HEK293 (cell line): ENCODE measurements around the gene ADRA2C.

Source experiments
- CTCF ChIA-PET: fragments of 350-600 bp; formaldehyde crosslinking; extraction: SDS; loops from one replicate; lab custom pipeline; 2021; ENCODE audit warnings: antibody characterized with exemption; lab: Yijun Ruan, JAX
- POLR2A ChIA-PET: fragments of 300-600 bp; formaldehyde crosslinking; extraction: SDS; loops from one replicate; lab custom pipeline; 2020; ENCODE audit warnings: antibody characterized with exemption, inconsistent platforms; lab: Yijun Ruan, JAX
- H3K27ac ChIP-seq: fragments of 200-500 bp; sonication (Bioruptor generic); 2 replicates; pipeline ENCODE4 v1.5.1; 2014; ENCODE audit warnings: low read depth, low read length, control low read depth, inconsistent platforms; ENCODE audit errors: extremely low read depth
- H3K36me3 ChIP-seq, 2 experiments: fragments of 200-500 bp in 1 of 2; sonication (Bioruptor generic) in 1 of 2; 1 replicate in 1 of 2; 2 replicates in 1 of 2; pipeline ENCODE4 v1.5.1; 2014 to 2017; ENCODE audit warnings: inconsistent platforms in 2 of 2, low read length in 2 of 2; ENCODE audit not compliant: control insufficient read depth in 2 of 2, insufficient read depth in 1 of 2
- H3K4me1 ChIP-seq: fragments of 200-500 bp; sonication (Bioruptor generic); 2 replicates; pipeline ENCODE4 v1.5.1; 2014; ENCODE audit warnings: mild to moderate bottlenecking, low read length, inconsistent platforms; ENCODE audit not compliant: control insufficient read depth, insufficient read depth
- H3K4me3 ChIP-seq: 2 replicates; pipeline ENCODE4 v1.5.1; 2011; ENCODE audit warnings: low read depth, mild to moderate bottlenecking, control low read depth, low read length, moderate library complexity
- H3K9me3 ChIP-seq: fragments of 200-500 bp; sonication (Bioruptor generic); 2 replicates; pipeline ENCODE4 v1.5.1; 2014; ENCODE audit warnings: low read depth, low read length, inconsistent platforms; ENCODE audit not compliant: control insufficient read depth, insufficient read depth
- GFI1B ChIP-seq: fragments of 450-650 bp; formaldehyde crosslinking; IDR thresholded peaks from 2 replicates; pipeline ENCODE4 v1.5.1; 2016; ENCODE audit warnings: missing biosample characterization, missing genetic modification characterization
- HOXA7 ChIP-seq: sonication (generic); formaldehyde crosslinking; IDR thresholded peaks from 2 replicates; pipeline ENCODE4 v1.8.1; 2022; ENCODE audit warnings: missing genetic modification reagents, borderline replicate concordance
- KLF1 ChIP-seq: fragments of 450-650 bp; formaldehyde crosslinking; IDR thresholded peaks from 2 replicates; pipeline ENCODE4 v1.5.1; 2016; ENCODE audit warnings: missing biosample characterization, missing genetic modification characterization
- PRDM1 ChIP-seq: fragments of 450-650 bp; formaldehyde crosslinking; IDR thresholded peaks from 2 replicates; pipeline ENCODE4; 2016; ENCODE audit warnings: missing biosample characterization, missing genetic modification characterization
- ZBTB17 ChIP-seq: fragments of 450-650 bp; formaldehyde crosslinking; IDR thresholded peaks from 2 replicates; pipeline ENCODE4 v1.5.1; 2016; ENCODE audit warnings: missing biosample characterization, missing genetic modification characterization
- ZBTB8A ChIP-seq: fragments of 450-650 bp; formaldehyde crosslinking; IDR thresholded peaks from 2 replicates; pipeline ENCODE4 v1.5.1; 2016; ENCODE audit warnings: missing biosample characterization, missing genetic modification characterization
- ZIC2 ChIP-seq: fragments of 450-650 bp; formaldehyde crosslinking; IDR thresholded peaks from 2 replicates; pipeline ENCODE4 v1.5.1; 2016; ENCODE audit warnings: missing biosample characterization, missing genetic modification characterization
- ZNF169 ChIP-seq: fragments of 450-650 bp; formaldehyde crosslinking; IDR thresholded peaks from 2 replicates; pipeline ENCODE4 v1.5.1; 2016; ENCODE audit warnings: missing biosample characterization, missing genetic modification characterization
- ZNF366 ChIP-seq: fragments of 450-650 bp; formaldehyde crosslinking; conservative IDR thresholded peaks from 2 replicates; pipeline ENCODE4 v1.5.1; 2016; ENCODE audit warnings: missing biosample characterization, missing genetic modification characterization
- ZNF394 ChIP-seq: fragments of 450-650 bp; formaldehyde crosslinking; IDR thresholded peaks from 2 replicates; pipeline ENCODE4 v1.5.1; 2016; ENCODE audit warnings: missing biosample characterization, missing genetic modification characterization, mild to moderate bottlenecking, moderate library complexity, borderline replicate concordance
- ZNF426 ChIP-seq: fragments of 450-650 bp; formaldehyde crosslinking; IDR thresholded peaks from 2 replicates; pipeline ENCODE4 v1.5.1; 2017; ENCODE audit warnings: missing biosample characterization, missing genetic modification characterization, mild to moderate bottlenecking, inconsistent platforms, moderate library complexity
- ZNF596 ChIP-seq: fragments of 450-650 bp; IDR thresholded peaks from 2 replicates; pipeline ENCODE4 v1.5.0; 2018; ENCODE audit warnings: missing biosample characterization, mild to moderate bottlenecking, missing genetic modification characterization, moderate library complexity
- ZNF624 ChIP-seq: fragments of 450-650 bp; formaldehyde crosslinking; IDR thresholded peaks from 2 replicates; pipeline ENCODE4 v1.5.1; 2017; ENCODE audit warnings: missing biosample characterization, missing genetic modification characterization
- ZNF660 ChIP-seq: fragments of 450-650 bp; IDR thresholded peaks from 2 replicates; pipeline ENCODE4 v1.5.1; 2018; ENCODE audit warnings: missing biosample characterization, mild to moderate bottlenecking, missing genetic modification characterization
- TF ChIP-seq, protein P1 (sequence below): fragments of 450-650 bp; formaldehyde crosslinking; IDR thresholded peaks from 2 replicates; pipeline ENCODE4 v1.5.1; 2017; ENCODE audit warnings: missing biosample characterization, missing genetic modification characterization
- TF ChIP-seq, protein P2 (sequence below): fragments of 450-650 bp; formaldehyde crosslinking; IDR thresholded peaks from 2 replicates; pipeline ENCODE4 v1.5.1; 2016; ENCODE audit warnings: missing biosample characterization, missing genetic modification characterization
- TF ChIP-seq, protein P3 (sequence below): fragments of 450-650 bp; formaldehyde crosslinking; IDR thresholded peaks from 2 replicates; pipeline ENCODE4 v1.5.1; 2016; ENCODE audit warnings: missing biosample characterization, missing genetic modification characterization, borderline replicate concordance
- TF ChIP-seq, protein P4 (sequence below): fragments of 450-650 bp; formaldehyde crosslinking; IDR thresholded peaks from 2 replicates; pipeline ENCODE4 v1.5.1; 2017; ENCODE audit warnings: missing biosample characterization, missing genetic modification characterization

ADRA2C gene

GRCh38 chr4:3725936-3726870 lies 40.0 kb upstream of the ADRA2C start:
- CTCF ChIA-PET, result no interaction called here
- H3K36me3 ChIP-seq, result no peaks in the 10 kb centered on the region
- TF ChIP-seq ZNF660 (tag by site-specific recombination) (no peak), ZNF624 (tag by site-specific recombination) (no peak), ZNF596 (tag by site-specific recombination) (peak; percentile 90), KLF1 (0 out of 2 replicates have a peak, but pooled peaks have one; percentile 14), GFI1B (no peak), PRDM1 (tag by site-specific recombination) (0 out of 2 replicates have a peak, but pooled peaks have one; percentile 40), ZNF169 (tag by site-specific recombination) (peak; percentile 94), ZBTB17 (tag by site-specific recombination) (no peak), ZNF366 (peak; percentile 85)
- TF ChIP-seq, protein P1, sequence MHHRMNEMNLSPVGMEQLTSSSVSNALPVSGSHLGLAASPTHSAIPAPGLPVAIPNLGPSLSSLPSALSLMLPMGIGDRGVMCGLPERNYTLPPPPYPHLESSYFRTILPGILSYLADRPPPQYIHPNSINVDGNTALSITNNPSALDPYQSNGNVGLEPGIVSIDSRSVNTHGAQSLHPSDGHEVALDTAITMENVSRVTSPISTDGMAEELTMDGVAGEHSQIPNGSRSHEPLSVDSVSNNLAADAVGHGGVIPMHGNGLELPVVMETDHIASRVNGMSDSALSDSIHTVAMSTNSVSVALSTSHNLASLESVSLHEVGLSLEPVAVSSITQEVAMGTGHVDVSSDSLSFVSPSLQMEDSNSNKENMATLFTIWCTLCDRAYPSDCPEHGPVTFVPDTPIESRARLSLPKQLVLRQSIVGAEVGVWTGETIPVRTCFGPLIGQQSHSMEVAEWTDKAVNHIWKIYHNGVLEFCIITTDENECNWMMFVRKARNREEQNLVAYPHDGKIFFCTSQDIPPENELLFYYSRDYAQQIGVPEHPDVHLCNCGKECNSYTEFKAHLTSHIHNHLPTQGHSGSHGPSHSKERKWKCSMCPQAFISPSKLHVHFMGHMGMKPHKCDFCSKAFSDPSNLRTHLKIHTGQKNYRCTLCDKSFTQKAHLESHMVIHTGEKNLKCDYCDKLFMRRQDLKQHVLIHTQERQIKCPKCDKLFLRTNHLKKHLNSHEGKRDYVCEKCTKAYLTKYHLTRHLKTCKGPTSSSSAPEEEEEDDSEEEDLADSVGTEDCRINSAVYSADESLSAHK (tag by site-specific recombination), result no peak
- TF ChIP-seq, protein P2, sequence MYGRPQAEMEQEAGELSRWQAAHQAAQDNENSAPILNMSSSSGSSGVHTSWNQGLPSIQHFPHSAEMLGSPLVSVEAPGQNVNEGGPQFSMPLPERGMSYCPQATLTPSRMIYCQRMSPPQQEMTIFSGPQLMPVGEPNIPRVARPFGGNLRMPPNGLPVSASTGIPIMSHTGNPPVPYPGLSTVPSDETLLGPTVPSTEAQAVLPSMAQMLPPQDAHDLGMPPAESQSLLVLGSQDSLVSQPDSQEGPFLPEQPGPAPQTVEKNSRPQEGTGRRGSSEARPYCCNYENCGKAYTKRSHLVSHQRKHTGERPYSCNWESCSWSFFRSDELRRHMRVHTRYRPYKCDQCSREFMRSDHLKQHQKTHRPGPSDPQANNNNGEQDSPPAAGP (tag by site-specific recombination), result no peak
- TF ChIP-seq, protein P3, sequence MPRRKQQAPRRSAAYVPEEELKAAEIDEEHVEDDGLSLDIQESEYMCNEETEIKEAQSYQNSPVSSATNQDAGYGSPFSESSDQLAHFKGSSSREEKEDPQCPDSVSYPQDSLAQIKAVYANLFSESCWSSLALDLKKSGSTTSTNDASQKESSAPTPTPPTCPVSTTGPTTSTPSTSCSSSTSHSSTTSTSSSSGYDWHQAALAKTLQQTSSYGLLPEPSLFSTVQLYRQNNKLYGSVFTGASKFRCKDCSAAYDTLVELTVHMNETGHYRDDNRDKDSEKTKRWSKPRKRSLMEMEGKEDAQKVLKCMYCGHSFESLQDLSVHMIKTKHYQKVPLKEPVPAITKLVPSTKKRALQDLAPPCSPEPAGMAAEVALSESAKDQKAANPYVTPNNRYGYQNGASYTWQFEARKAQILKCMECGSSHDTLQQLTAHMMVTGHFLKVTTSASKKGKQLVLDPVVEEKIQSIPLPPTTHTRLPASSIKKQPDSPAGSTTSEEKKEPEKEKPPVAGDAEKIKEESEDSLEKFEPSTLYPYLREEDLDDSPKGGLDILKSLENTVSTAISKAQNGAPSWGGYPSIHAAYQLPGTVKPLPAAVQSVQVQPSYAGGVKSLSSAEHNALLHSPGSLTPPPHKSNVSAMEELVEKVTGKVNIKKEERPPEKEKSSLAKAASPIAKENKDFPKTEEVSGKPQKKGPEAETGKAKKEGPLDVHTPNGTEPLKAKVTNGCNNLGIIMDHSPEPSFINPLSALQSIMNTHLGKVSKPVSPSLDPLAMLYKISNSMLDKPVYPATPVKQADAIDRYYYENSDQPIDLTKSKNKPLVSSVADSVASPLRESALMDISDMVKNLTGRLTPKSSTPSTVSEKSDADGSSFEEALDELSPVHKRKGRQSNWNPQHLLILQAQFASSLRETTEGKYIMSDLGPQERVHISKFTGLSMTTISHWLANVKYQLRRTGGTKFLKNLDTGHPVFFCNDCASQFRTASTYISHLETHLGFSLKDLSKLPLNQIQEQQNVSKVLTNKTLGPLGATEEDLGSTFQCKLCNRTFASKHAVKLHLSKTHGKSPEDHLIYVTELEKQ (tag by site-specific recombination), result no peak
- POLR2A ChIA-PET, result no interaction called here
- H3K27ac ChIP-seq, result no peak overlapping the region
- H3K4me3 ChIP-seq, result no peak overlapping the region
- no peaks in the 10 kb centered on the region for H3K9me3 ChIP-seq
- H3K4me1 ChIP-seq, result no peaks in the 10 kb centered on the region; the same call in 1 of the 2 replicates

GRCh38 chr4:3727847-3728469 lies 38.2 kb upstream of the ADRA2C start:
- Histone ChIP-seq H3K4me1 (no peaks in the 10 kb centered on the region; the same call in 1 of the 2 replicates), H3K27ac (no peak overlapping the region), H3K9me3 (no peaks in the 10 kb centered on the region), H3K36me3 (no peaks in the 10 kb centered on the region), H3K4me3 (no peak overlapping the region)
- CTCF ChIA-PET, result no interaction called here
- POLR2A ChIA-PET, result no interaction called here
- TF ChIP-seq, protein P3 (tag by site-specific recombination), result no peak
- TF ChIP-seq HOXA7 (CRISPR knock-in tag) (no peak), ZNF426 (tag by site-specific recombination) (no peak), ZBTB8A (no peak), ZIC2 (tag by site-specific recombination) (peak; percentile 89), ZNF394 (no peak)
- TF ChIP-seq, protein P4, sequence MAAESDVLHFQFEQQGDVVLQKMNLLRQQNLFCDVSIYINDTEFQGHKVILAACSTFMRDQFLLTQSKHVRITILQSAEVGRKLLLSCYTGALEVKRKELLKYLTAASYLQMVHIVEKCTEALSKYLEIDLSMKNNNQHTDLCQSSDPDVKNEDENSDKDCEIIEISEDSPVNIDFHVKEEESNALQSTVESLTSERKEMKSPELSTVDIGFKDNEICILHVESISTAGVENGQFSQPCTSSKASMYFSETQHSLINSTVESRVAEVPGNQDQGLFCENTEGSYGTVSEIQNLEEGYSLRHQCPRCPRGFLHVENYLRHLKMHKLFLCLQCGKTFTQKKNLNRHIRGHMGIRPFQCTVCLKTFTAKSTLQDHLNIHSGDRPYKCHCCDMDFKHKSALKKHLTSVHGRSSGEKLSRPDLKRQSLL (tag by site-specific recombination), result no peak
